Mucosa of gallbladder (tissue), 1 donor: ENCODE data around the gene PRICKLE2. TPM values are rescaled to one million over a fixed set of nuclear protein-coding genes. Genes with fewer than 3 reads are reported as not detected.

Source experiments
- DNase-seq: peaks from one replicate; pipeline ENCODE4 v3.0.0-alpha.2; 2020; ENCODE audit warnings: low spot score
- total RNA-seq: library from RNA; stranded (reverse); gene quantifications from one replicate; pipeline ENCODE4 v1.2.1, GENCODE V29; 2021
- donor health status: DM: no; HTN: no; CAD: no.

Gene PRICKLE2
- total RNA-seq, 1 donor from 2014 or later = 28.3 TPM

DNA sequence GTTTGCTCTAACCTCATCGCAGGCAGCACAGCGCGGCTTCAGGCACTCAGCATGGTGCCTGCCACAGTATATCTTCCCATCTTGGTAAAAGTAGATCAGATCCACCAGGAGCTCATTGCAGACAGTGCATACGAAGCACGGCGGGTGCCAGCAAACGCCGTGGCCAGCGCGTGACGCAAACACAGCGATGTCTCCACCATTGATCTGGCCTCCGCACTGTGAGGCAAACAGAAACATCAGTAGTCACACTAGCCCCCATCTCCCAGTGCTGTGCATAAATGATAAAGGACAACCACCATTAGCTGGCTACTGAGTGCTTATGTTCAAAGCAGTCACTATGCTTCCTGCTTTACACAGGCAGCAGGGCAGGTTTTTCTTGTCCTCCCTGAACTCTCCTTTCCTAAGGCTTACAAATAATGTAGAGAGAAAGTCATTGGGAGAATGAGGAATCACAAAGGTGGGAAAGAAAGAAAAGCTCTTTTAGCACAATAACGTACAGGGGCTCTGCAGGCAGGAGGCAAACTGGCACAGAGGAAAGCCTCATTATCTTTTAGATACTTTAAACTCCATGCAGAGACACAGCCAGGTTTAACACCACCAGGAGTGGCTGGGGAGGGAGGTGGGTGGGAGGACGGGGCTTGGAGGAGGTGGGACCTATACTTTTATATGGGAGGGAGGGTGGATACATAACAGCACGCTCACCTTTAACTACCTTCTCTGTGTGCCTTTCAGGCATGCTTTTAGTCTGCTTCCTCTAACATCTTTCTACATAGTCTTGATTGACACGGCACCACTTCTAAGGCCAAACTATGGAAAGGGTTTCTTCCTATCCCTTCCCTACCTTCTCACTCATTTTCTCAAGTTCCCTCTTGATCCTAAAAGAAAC is 67.9 kb downstream of the PRICKLE2 start:
- DNase-seq = no peak

DNA sequence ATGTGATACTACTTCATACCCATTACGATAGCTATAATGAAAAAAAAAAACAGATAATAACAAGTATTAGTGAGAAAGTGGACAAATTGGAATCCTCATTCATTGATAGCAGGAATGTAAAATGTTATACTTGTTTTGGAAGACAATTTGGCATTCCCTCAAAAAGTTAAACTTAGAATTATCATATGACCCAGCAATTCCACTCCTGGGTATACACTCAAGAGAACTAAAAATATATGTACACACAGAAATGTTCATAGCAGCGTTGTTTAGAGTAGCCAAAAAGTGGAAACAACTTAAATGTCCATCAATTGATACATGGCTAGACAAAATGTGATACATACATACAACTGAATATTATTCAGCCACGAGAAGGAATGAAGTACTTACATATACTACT is 69.9 kb downstream of the PRICKLE2 start:
- no peak for DNase-seq

DNA sequence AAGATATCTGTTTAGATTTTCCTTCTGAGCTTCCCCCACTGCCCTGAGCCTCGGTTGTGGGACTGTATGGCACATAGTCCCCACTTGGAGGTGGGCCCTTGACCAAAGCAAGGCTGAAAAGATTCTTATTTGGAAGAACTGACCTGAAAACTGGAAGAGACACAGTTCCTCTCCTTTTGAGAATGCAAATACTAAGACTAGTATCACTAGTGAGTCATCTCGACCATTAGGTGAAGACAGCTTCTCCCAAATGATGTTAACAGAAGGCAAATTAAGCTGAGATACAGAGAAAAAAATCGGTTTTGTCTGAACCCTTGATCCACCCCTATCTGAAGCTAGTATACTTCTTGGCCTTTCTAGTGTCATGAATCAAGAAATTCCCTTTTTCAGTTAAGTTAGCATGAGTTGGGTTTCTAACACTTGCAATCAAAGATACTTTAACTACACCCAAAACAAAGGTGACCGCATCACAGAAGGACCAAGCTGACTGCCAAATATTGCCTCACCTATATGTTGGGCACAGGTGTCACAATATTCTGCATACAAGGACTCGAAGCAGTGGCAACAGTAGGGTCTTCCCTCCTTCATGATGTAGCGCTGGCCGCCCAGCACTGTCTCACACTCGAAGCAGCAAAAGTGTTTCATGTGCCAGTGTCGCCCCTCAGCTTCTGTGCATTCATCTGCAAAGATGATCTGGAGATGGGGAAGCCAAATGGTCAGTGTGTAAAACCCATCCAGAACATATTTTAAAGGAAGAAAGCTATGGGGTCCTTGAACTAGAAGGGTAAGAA is 72.4 kb downstream of the PRICKLE2 start:
- no peak for DNase-seq

DNA sequence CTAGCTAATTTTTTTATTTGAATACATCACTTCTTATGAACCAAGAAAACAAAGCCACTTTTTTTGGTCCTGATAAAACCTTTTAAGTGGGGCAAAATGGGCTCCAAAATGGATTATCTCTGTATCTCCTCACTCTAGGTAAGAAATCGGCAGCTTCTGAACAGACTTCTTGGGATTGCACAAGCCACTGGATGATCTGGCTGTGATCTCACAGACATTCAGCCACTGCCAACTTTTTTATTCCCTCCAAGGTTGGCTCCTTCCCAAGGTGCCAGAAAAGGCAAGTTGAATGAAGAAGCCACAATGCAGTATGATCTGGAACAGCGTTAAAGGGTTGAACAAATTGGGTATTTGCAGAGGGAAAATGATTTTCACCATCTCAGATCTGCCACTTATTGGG is 73.2 kb downstream of the PRICKLE2 start:
- DNase-seq = peak; percentile 19

DNA sequence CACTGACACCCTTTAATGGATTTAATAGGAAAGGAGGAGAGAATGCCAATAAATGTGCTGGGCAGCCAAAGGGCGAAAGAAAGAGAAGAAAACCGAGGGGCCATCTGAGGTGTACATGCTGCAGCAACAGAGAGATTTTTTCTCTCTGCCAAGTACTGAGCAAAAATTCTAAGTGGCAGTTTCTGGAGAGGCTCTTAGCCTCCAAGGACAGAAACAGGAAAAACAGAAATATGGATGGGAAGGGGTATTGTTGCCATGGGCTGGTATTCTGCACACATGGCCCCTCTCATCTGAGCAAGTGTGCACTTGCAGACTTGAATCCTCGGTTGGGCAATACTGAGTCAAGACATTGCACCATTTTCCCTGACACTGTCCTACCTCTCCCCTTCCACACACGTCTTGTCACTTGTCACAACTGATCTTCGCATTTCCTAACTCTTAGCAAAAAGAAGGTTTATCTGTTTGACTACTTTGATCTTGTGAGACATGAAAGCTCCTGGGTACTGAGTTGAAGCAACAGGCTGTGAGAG is 73.9 kb downstream of the PRICKLE2 start:
- DNase-seq = no peak

DNA sequence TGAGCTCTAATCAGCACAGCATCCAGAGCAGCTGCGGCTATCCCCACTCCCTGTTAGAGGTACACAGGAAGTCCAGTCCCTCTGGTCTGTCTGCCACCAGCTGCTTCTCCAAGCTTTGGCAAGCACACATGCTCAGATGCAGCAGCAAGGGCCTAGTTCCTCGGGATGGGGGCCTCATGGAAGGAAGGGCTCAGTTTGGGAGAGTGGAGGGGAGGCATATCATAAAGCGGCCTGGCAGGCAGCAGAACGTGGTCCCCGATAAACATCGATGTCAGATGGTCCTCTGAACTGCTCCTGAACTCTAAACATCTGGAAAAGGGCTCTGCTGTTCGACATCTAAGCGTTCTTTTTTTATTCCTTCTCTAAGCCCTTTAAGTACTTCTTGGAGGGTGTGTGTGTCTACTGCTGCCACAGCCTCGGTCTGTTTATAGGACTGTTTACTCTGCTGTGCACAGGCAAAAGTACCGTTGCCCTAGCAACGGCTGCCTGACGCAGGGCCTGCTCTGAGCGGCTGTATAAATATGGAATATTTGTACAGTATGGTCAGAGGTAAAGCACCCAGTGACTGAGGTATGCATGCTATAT is 74.6 kb downstream of the PRICKLE2 start:
- DNase-seq = peak; percentile 69

DNA sequence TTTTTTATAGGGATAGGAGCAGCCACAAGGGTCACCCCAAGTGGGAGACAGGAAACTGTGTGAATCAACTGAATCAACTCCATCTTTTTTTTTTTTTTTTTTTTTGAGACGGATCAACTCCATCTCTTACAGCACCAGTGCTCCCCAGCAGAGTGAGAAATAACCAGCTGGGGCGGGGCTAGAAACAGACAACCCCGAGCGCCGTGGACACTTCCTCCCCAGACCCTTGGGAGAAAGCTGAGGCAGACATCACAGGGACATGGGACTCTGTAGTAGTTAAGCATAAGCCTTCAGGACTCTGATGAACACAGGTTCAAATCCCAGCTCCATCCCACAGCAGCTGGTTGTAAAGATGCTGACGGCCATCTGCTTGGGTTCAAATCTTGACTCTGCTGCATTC is 75.4 kb downstream of the PRICKLE2 start:
- no peak for DNase-seq

DNA sequence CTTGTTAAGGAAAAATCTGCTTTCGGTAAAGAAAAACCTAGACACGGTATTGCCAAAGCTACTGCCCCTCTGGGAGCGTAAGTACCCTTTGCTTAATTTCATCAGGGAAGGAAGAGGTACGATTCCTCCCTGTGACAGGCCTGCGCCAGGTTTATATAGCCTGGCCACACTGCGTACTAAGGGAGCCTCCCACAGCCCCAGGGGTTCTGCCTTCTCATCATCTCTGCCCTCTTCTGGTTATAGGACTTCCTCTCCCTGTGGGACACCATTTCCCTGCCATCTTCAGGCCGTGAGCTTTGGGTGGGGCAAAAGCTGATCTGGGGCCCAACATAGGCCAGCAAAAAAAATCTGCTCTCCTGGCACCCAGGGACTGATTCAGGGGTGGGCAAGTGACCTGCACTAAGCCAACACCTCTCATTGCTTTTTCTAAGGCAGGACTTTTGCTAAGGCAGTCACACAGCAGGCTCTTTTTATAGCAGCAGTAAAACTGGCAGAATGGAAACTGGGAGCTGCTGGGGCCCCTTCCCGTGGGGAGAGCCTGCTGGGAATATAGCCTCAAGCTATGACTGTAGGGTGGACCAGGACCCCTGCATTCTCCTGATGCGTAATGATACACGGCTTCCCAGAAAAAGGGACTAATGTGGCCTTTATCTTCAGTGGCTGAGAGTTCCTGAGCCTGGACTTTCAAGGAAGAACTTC is 76.2 kb downstream of the PRICKLE2 start:
- no peak for DNase-seq

DNA sequence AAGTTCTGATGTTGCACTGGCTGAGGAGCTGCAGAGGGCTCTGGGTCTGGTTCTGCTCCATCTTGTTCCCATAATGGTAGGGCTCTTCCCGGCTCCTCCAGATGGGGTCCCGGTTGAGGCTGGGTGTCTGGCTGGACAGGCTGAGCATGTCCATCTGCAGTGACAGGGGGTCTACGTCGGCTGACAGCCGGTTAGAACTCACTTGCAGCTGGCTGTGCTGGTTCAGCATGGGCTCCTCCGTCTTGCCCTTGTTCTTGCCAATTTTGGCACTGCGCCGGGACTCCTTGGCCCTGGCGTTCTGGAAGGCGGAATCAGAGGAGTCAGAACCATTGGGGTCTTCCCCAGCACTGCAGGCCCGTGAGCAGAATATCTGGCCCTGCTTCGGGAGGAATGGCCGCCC is 78.1 kb downstream of the PRICKLE2 start:
- no peak for DNase-seq

DNA sequence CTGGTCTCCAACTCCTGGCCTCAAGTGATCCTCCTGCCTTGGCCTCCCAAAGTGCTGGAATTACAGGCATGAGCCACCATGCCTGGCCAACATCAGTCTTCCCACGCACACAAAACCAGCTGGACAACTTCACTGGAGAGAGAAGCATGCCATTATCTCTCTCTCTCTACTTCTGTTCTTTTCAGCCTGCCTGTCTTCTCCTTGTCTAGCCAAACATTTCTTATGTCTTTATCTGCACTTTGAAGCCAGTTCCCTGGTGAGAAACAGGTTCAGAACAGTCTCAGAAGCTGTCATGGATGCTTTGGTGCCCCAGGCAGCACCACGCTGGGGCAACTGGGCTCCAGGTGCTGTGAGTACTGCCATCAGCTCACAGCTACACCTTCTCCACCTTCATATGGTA is 79.8 kb downstream of the PRICKLE2 start:
- DNase-seq = no peak

DNA sequence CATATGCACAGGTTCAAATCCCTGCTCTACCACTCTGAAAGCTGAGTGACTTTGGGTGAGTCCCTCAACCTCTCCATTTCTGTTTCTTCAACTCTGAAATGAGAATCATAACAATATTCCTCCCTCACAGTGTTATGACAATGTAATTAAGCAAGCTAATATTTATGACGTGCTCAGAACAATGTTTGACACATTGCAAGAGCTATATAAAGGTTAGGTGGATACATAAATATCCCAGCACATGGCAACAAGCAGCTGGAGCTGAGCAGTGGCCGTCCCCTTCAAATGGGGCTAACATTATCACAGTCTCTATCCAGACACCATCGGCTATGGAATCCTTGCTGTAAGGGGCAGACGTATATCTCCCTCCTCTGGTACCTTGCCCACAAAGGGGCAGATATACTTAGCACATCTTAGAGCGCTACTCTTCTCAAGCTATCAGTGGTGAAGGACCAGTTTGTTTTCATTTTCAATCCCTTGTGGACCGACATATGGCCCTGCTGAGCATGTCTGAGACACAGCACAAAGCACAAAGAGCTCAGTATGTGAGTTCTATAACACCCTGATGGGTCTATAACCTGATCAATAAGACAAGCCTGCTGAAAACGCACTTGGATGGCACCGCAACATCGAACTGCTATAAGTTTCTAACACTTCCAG is 80.9 kb downstream of the PRICKLE2 start:
- no peak for DNase-seq

DNA sequence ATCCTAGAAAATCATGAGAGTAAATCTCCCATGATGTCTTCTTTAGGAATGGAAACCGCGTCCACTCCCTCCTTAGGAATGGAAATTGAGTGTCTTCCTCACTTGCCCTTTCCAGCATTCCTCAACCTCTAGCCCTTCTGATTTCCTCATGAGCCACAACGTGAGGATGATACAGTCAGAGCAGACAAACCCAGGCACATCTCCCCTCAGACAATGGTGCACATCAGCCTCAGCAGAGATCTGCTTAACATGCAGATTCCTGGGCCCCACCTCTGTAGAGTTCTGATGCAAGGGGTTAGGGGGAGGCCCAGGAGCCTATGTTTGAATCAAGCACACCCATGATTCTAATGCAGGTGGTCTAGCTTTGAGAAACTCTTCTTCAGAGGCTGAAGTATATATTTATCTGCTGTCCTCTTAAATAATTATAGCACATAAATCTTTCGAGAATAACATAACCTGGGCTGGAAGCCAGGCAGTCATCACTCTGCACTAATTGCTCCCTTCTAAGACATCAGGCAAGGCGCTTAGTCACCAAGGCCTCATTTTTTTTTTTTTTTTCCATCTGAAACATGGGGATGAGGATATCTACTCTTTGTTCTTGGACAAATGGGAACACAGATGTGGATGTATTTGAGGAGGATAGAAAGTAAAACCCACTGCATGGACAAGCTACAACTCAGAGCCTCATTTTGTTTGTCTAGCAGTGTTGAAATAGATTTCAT is 81.7 kb downstream of the PRICKLE2 start:
- no peak for DNase-seq

DNA sequence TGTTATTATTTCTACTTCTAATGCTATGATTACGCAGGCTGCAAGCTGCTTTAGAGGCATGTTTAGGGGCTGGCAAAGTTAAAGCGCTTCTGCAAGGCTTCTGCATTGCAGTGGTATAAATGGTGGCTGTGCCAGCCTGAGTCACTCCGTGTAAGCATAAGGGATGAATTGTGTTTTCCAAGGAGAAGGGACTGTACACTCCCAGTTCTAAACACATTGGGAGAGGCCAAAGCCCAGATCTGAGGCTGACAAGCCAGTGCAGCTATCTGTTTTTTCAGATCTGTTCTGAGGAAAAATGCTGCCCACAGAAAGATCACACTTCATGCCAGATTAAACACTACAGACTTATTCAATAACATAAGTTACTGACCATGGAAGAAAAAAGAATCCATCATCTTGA is 83.8 kb downstream of the PRICKLE2 start:
- no peak for DNase-seq

DNA sequence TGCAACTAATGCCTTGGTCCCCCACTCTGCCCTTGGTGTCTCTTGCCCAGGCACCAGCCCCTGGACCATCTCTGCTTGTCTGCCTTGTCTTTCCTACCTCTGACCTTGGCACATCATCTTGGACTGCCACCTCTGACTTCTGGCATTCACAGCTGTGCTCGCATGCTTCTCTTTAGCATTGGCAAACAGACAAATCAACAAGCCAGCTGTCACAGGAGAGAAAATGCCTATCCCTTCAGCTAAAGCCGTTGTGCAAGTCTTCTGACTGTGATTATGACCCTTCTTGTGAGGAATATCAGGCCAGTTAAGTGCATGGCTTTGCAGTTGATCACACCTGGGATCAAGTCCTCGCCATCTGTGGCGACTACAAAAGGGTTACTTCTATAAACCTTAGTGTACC is 84.6 kb downstream of the PRICKLE2 start:
- no peak for DNase-seq

DNA sequence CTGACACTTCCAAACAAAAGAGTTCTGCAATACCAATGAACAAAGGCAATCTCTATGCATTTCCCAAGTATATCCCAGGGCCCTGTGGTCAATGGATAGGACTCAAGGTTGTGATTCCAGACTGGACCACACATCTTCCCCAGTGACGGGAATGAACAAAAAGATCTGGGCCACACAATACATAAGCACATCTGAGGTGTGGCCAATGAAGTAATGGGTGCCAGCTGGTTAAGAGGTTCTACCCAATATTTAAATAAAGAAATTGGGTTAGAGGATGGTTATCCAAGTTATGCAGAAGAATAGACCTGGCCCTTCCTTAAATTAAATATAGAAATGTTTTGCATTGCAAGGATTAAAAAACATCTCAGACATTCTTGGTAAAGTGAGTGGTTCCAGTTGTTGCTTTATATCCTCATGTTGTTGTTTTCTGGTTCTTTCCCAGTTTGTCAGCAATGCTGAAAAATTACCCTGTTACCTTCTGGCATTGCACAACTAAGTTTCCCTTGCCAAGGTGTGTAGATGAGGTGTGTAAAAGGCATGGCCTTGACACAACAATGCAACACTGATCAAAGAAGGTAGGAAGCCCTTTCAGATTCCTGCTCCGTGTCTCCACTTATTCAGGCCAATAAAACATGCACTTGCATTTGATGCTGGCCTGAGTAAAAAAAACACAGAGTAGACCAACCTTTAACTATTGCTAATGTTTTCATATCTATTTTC is 86.5 kb downstream of the PRICKLE2 start:
- no peak for DNase-seq

DNA sequence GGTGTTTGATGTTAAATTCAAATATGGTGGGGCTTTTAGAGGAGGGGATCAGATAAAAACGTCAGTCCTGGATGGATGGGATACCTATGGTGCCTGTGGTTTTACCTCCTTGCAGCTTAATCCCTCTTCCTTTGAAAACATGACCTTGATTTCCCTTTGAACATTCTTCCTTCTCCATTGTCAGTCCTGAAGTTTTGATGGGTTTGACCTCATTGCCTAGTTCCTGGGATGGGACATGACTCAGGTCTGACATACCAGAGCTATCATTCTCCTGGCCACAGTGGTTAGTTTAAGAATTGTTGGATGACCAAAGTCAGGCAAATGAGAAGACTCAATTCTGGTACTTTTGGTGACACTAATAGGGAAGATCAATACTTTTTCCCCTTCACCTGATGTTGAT is 87.2 kb downstream of the PRICKLE2 start:
- DNase-seq = no peak

DNA sequence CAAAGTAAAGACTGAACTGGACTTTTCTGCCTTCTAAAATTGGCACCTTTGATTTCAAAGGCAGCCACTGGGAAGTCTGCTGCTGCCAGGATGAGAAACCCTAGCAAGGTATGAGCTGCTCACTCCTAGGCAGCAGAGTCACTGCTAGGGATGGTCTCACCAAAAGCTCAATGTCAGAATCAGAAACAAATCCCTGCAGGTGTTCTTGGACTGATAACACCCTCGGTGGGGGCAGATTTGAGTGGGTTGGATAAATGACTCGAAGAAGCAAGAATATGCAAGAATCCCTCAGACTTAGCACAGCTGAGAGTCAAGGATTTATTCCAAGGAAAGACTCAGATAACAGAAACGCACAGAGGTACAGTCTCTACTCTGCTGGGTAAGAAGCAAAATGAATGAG is 90.4 kb downstream of the PRICKLE2 start:
- no peak for DNase-seq

DNA sequence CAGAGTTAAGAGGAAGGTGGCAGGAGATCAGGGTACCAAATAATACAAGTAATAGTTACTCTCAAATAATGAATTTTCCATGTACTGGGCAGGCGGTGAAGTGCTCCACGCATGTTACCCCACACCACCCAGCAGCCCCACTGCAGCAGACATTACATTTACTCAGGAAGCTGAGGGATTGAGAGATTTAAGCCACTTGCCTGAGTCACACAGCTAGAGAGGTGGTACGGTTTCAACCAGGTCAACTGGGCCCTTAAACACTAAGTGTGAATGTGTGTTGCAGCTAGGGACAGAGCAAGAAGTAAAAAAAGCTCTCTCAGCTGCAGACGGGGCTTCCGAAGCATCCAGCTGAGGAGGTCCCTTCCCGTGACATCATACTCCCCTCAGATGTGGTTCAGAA is 91.3 kb downstream of the PRICKLE2 start:
- DNase-seq = no peak

DNA sequence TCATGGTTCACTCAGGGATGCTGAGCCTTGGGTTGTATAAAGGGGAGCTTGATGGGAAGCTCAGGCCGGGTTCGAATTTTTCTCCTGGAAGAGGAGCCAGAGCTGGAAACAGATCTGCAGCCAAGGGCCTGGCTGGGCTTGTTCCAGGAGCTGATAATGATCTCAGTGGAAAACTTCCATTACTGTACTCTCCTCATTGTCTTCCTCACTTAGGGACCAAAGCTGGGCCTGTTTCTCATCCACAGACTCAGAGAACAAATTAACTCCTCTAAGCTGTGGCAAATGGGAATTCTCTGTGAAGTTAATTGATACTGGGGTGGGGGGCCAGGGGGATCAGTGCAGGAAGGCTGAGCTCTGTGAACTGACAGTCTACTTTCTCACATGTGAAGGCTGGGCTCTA is 92.0 kb downstream of the PRICKLE2 start:
- DNase-seq = no peak
